ENCODE data around the gene NOP53.
A peak's percentile ranks its signal among the peaks of the same experiment; 100 is the strongest.
"Not testable (repeated sequence)": the region's sequence is repeated elsewhere in the genome, so short reads cannot be mapped to it uniquely, and the experiment has no call there.

NOP53 gene

DNA sequence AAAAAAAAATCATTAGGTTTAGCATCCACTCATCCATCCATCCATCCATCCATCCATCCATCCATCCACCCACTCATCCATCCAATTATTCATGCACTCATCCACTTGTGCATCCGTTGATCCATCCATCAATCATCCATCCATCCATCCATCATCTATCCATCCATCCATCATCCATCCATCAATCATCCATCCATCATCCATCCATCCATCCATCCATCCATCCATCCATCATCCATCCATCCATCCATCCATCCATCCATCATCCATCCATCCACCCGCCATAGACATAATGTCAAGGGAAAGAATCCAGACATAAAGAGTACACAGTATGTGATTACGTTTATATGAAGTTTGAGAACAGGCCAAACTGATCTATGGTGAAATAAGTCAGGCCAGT lies 24.2 kb downstream of the NOP53 start:
- H3K4me3 ChIP-seq (ENCODE audit: low read length), result no peak overlapping the region
- no peak for DNase-seq (ENCODE audit: low read depth)

GRCh38 chr19:47771291-47771690 lies 25.9 kb downstream of the NOP53 start:
- DNase-seq (ENCODE audit: low read depth); H3K4me3 ChIP-seq (ENCODE audit: low read length): not testable (repeated sequence)

More for the DNA sequence above, 24.2 kb downstream of the NOP53 start:
- TF ChIP-seq, protein P1, sequence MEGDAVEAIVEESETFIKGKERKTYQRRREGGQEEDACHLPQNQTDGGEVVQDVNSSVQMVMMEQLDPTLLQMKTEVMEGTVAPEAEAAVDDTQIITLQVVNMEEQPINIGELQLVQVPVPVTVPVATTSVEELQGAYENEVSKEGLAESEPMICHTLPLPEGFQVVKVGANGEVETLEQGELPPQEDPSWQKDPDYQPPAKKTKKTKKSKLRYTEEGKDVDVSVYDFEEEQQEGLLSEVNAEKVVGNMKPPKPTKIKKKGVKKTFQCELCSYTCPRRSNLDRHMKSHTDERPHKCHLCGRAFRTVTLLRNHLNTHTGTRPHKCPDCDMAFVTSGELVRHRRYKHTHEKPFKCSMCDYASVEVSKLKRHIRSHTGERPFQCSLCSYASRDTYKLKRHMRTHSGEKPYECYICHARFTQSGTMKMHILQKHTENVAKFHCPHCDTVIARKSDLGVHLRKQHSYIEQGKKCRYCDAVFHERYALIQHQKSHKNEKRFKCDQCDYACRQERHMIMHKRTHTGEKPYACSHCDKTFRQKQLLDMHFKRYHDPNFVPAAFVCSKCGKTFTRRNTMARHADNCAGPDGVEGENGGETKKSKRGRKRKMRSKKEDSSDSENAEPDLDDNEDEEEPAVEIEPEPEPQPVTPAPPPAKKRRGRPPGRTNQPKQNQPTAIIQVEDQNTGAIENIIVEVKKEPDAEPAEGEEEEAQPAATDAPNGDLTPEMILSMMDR (conservative IDR thresholded peaks at IDR 0.05; ENCODE audit: low read length), result no peak

- TF ChIP-seq, protein P1 (conservative IDR thresholded peaks at IDR 0.05; ENCODE audit: low read length), result no peak
- DNase-seq (ENCODE audit: low read depth), result no peak
- no peak overlapping the region for H3K4me3 ChIP-seq (ENCODE audit: low read length)
These were observed 31.2 kb downstream of the NOP53 start for GRCh38 chr19:47776568-47776967.

DNA sequence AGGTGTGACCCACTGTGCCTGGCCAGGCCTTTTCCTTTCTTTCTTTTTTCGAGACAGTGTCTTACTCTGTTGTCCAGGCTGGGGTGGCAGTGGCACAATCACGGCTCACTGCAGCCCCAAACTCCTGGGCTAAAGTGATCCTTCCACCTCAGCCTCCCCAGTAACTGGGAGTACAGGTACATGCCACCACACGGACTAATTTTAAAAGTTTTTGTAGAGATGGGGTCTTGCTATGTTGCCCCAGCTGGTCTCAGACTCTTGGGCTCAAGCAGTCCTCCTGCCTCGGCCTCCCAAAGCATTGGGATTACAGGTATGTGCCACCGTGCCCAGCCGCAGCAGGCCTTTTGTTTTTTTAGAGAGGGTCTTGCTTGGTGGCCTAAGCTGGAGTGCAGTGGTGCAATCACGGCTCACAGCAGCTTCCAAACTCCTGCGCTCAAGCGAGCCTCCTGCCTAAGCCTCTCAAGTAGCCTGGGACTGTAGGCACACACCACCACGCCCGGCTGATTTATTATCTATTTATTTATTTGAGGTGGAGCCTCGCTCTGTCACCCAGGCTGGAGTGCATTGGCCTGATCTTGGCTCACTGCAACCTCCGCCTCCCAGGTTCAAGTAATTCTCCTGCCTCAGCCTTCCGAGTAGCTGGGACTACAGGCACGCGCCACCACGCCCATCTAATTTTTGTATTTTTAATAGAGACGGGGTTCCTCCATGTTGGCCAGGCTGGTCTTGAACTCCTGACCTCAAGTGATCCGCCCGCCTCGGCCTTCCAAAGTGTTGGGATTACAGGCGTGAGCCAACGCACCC lies 32.1 kb downstream of the NOP53 start:
- DNase-seq (ENCODE audit: low read depth), result not testable (repeated sequence)
- peak overlapping the region; percentile 90 for H3K4me3 ChIP-seq (ENCODE audit: low read length)

- TF ChIP-seq, protein P1 (conservative IDR thresholded peaks at IDR 0.05; ENCODE audit: low read length), result no peak
- peak; percentile 60 for DNase-seq (ENCODE audit: low read depth)
- peak within 1 kb of the TSS; percentile 90 for H3K4me3 ChIP-seq (ENCODE audit: low read length)
These were observed 33.0 kb downstream of the NOP53 start, which contains the start of gene SELENOW for GRCh38 chr19:47778049-47778953. Gene SELENOW (plus strand): TSS chr19:47778703. CDS start chr19:47778786, 83 bp downstream.

DNA sequence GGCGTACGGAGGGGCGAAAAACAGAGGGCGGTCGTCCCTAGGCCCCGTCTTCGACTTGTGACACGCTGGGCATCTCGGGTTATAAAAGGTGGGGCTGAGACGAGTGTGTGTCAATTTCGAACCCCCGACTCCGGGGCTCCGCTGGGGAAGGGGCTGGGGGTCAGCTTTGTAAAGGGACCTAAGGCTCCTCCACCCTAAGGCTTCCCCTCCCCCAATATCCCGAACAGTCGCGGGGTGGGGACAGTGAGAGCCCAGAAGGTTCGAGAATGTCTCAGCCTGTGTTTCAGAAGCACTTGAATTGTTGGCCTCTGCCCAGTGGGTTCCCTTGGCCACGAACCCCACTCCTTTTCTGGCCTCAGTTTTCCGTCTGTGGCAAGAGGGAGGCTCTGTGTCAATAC lies 33.6 kb downstream of the NOP53 start:
- H3K4me3 ChIP-seq (ENCODE audit: low read length), result peak overlapping the region; percentile 90
- DNase-seq (ENCODE audit: low read depth), result peak; percentile 31
- TF ChIP-seq, protein P1 (conservative IDR thresholded peaks at IDR 0.05; ENCODE audit: low read length), result no peak

- peak overlapping the region; percentile 90 for H3K4me3 ChIP-seq (ENCODE audit: low read length)
- TF ChIP-seq, protein P1 (conservative IDR thresholded peaks at IDR 0.05; ENCODE audit: low read length), result no peak
- peak; percentile 28 for DNase-seq (ENCODE audit: low read depth)
These were observed 34.3 kb downstream of the NOP53 start for GRCh38 chr19:47779524-47780214.
